Small intestine (tissue), 7 donors: Measurements from ENCODE around the gene C5AR2. TPM values are rescaled to one million over a fixed set of nuclear protein-coding genes. Genes with fewer than 3 reads are reported as not detected.
"Not testable (repeated sequence)": the region's sequence is repeated elsewhere in the genome, so short reads cannot be mapped to it uniquely, and the experiment has no call there.

Experiments used
- DNase-seq, 2 donors: peaks; one replicate each; pipeline versions ENCODE4 v3.0.0 to v3.0.0-alpha.2; 2013
- FAIRE-seq: peaks from 2 replicates; lab custom pipeline; 2012; peaks lifted over from hg19 to GRCh38; lab: Jason Lieb, UNC
- H3K27ac ChIP-seq, 3 donors: one replicate each; pipeline ENCODE4 v1.5.1; 2013; ENCODE audit warnings: low read length in 2 of 3, mild to moderate bottlenecking in 2 of 3, control low read depth in 1 of 3, inconsistent platforms in 1 of 3, low read depth in 1 of 3, moderate library complexity in 1 of 3
- H3K27me3 ChIP-seq, 3 donors: one replicate each; pipeline ENCODE4 v1.6.1; 2013; ENCODE audit warnings: low read length in 3 of 3, inconsistent platforms in 1 of 3; ENCODE audit not compliant: control insufficient read depth in 3 of 3, insufficient read depth in 3 of 3
- H3K36me3 ChIP-seq, 3 donors: one replicate each; pipeline ENCODE4 v1.6.1; 2013; ENCODE audit warnings: low read length in 3 of 3, inconsistent platforms in 1 of 3, low read depth in 1 of 3, mild to moderate bottlenecking in 1 of 3, moderate library complexity in 1 of 3; ENCODE audit not compliant: control insufficient read depth in 3 of 3, insufficient read depth in 2 of 3
- H3K4me1 ChIP-seq, 3 donors: one replicate each; pipeline ENCODE4 v1.6.1; 2013; ENCODE audit warnings: low read length in 2 of 3, inconsistent platforms in 1 of 3, low read depth in 1 of 3, mild to moderate bottlenecking in 1 of 3, moderate library complexity in 1 of 3; ENCODE audit not compliant: control insufficient read depth in 3 of 3, insufficient read depth in 2 of 3
- H3K4me3 ChIP-seq, 3 donors: one replicate each; pipeline ENCODE4 v1.5.1; 2013; ENCODE audit warnings: low read length in 3 of 3, control low read depth in 1 of 3, inconsistent platforms in 1 of 3, low read depth in 1 of 3, mild to moderate bottlenecking in 1 of 3, moderate library complexity in 1 of 3
- H3K9me3 ChIP-seq, 2 donors: one replicate each; pipeline ENCODE4 v1.6.1; 2013; ENCODE audit warnings: low read depth in 1 of 2, low read length in 1 of 2; ENCODE audit not compliant: control insufficient read depth in 2 of 2, insufficient read depth in 1 of 2
- WGBS, 3 donors: extraction: QIAGEN DNeasy Blood & Tissue Kit; methylation state at CpG; one replicate each; pipeline ENCODE4 v1.1.7; 2013; 5-methylcytosine and 5-hydroxymethylcytosine counted together
- polyA plus RNA-seq, 4 donors: library from polyadenylated mRNA; stranded (reverse) in 3 of 4; unstranded in 1 of 4; fragments of 200-250 nt in 3 of 4; fragments of 120-200 nt in 1 of 4; gene quantifications; one replicate each; pipeline versions ENCODE4 v1.2.1 to v1.2.3, GENCODE V29; 2013
- donor health status: healthy with polysubstance abuse.
- donor health status: control.
- donor health status: control.
- donor health status: Bipolar disorder and iron deficiency.
- donor health status: healthy.

C5AR2 gene
- polyA plus RNA-seq, 4 donors: 0.10 to 0.91 TPM; not detected in 2

GRCh38 chr19:47358936-47359335 is 27.0 kb downstream of the C5AR2 start:
- H3K27ac ChIP-seq: no peak overlapping the region
- H3K4me3 ChIP-seq: no peak overlapping the region
- H3K36me3 ChIP-seq: peaks cover 15 to 92% (median 26%) of the 10 kb centered on the region in 3 donors
- DNase-seq (no peak), FAIRE-seq (no peak)
- H3K27me3 ChIP-seq: no peaks in the 10 kb centered on the region
- no peaks in the 10 kb centered on the region for H3K4me1 ChIP-seq
- no peaks in the 10 kb centered on the region for H3K9me3 ChIP-seq
- WGBS, 3 donors: 88 to 91% (median 89%) methylated on average over 6 of the region's 6 CpGs

GRCh38 chr19:47362321-47362720 is 30.3 kb downstream of the C5AR2 start:
- Histone ChIP-seq H3K27ac (no peak overlapping the region), H3K4me3 (no peak overlapping the region), H3K4me1 (no peaks in the 10 kb centered on the region), H3K9me3 (no peaks in the 10 kb centered on the region), H3K27me3 (no peaks in the 10 kb centered on the region), H3K36me3 (peaks cover 15 to 82% (median 20%) of the 10 kb centered on the region in 3 donors)
- no peak for DNase-seq
- WGBS, 3 donors: 96 to 99% (median 97%) methylated on average over 21 of the region's 21 CpGs
- FAIRE-seq: no peak

- no peaks in the 10 kb centered on the region for H3K27me3 ChIP-seq
- H3K27ac ChIP-seq: no peak overlapping the region
- peak in 1 of 2 donors; percentile 22 for DNase-seq
- no peak for FAIRE-seq
- 87 to 90% (median 88%) methylated on average over 13 of the region's 13 CpGs for WGBS, 3 donors
- H3K4me1 ChIP-seq: no peaks in the 10 kb centered on the region
- H3K4me3 ChIP-seq: no peak overlapping the region
- H3K9me3 ChIP-seq: no peaks in the 10 kb centered on the region
- H3K36me3 ChIP-seq: peaks cover 6 to 70% (median 15%) of the 10 kb centered on the region in 3 donors
Measured at GRCh38 chr19:47363758-47364531, 32.0 kb downstream of the C5AR2 start.

GRCh38 chr19:47365455-47365854 is 33.5 kb downstream of the C5AR2 start:
- H3K27ac ChIP-seq, H3K27me3 ChIP-seq, H3K4me1 ChIP-seq, H3K4me3 ChIP-seq, FAIRE-seq, DNase-seq, H3K9me3 ChIP-seq: not testable (repeated sequence)
- WGBS, 3 donors: 89 to 96% (median 92%) methylated on average over 10 of the region's 10 CpGs
- H3K36me3 ChIP-seq: peaks cover 10 to 71% (median 15%) of the 10 kb centered on the region in 3 donors

GRCh38 chr19:47370045-47370611 is 38.2 kb downstream of the C5AR2 start:
- FAIRE-seq (no peak), DNase-seq (no peak)
- peak overlapping the region in 1 of 3 donors; percentile 24 for H3K27ac ChIP-seq
- H3K4me3 ChIP-seq: no peak overlapping the region
- H3K4me1 ChIP-seq: no peaks in the 10 kb centered on the region
- WGBS, 3 donors: 76 to 88% (median 84%) methylated on average over 10 of the region's 10 CpGs
- no peaks in the 10 kb centered on the region for H3K9me3 ChIP-seq
- H3K36me3 ChIP-seq: peaks cover 18 to 73% (median 21%) of the 10 kb centered on the region in 3 donors
- no peaks in the 10 kb centered on the region for H3K27me3 ChIP-seq

GRCh38 chr19:47371261-47371660 is 39.3 kb downstream of the C5AR2 start:
- FAIRE-seq (no peak), DNase-seq (no peak)
- Histone ChIP-seq H3K9me3 (no peaks in the 10 kb centered on the region), H3K36me3 (peaks cover 21 to 80% (median 23%) of the 10 kb centered on the region in 3 donors), H3K27me3 (no peaks in the 10 kb centered on the region), H3K27ac (no peak overlapping the region), H3K4me1 (peaks cover 0 to 2% (median 0%) of the 10 kb centered on the region in 3 donors), H3K4me3 (no peak overlapping the region)
- 90 to 91% (median 90%) methylated on average over 9 of the region's 9 CpGs for WGBS, 3 donors

- FAIRE-seq (no peak), DNase-seq (no peak)
- no peak overlapping the region for H3K4me3 ChIP-seq
- peaks cover 27 to 88% (median 28%) of the 10 kb centered on the region in 3 donors for H3K36me3 ChIP-seq
- H3K27me3 ChIP-seq: no peaks in the 10 kb centered on the region
- H3K9me3 ChIP-seq: no peaks in the 10 kb centered on the region
- H3K27ac ChIP-seq: no peak overlapping the region
- WGBS, 3 donors: 94 to 96% (median 95%) methylated on average over 21 to 22 of the region's 22 CpGs
- peaks cover 0 to 3% (median 0%) of the 10 kb centered on the region in 3 donors for H3K4me1 ChIP-seq
Measured at GRCh38 chr19:47372603-47373002, 40.6 kb downstream of the C5AR2 start.

GRCh38 chr19:47373246-47374240 is 41.6 kb downstream of the C5AR2 start:
- peaks cover 27 to 97% (median 30%) of the 10 kb centered on the region in 3 donors for H3K36me3 ChIP-seq
- no peak for DNase-seq
- H3K27me3 ChIP-seq: no peaks in the 10 kb centered on the region
- WGBS, 3 donors: 88 to 91% (median 91%) methylated on average over 32 to 33 of the region's 33 CpGs
- FAIRE-seq: no peak
- H3K9me3 ChIP-seq: no peaks in the 10 kb centered on the region
- peaks cover 0 to 3% (median 0%) of the 10 kb centered on the region in 3 donors for H3K4me1 ChIP-seq
- H3K4me3 ChIP-seq: no peak overlapping the region
- H3K27ac ChIP-seq: no peak overlapping the region
